Measurements from ENCODE around the gene CTNNA2.

DNA sequence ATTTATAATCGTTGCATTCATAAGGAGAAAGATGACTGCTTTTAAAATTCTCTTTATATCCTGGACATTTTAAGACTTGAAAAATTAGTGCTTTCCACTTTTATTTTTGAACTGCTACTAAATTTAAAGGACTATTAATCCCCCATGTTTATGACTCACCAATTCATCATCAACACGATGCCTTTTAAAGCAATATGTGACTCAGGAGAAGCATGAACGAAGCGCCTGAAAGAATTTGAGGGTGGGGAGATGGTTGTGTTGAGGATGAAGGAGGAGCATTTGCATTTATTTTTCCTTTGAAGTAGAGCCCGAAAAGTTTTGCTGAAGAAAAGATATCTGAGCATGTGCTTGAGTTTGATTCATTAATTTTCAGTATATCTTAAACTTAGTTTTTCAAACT, 983.9 kb downstream of the CTNNA2 start:
- TF ChIP-seq GLIS3 (CRISPR knock-in tag; IDR thresholded peaks at IDR 0.05) (no peak), TOX (CRISPR knock-in tag; IDR thresholded peaks at IDR 0.05; ENCODE audit: borderline replicate concordance) (no peak), ESRRG (CRISPR knock-in tag; IDR thresholded peaks at IDR 0.05) (no peak), TCF4 (CRISPR knock-in tag; IDR thresholded peaks at IDR 0.05; ENCODE audit: borderline replicate concordance) (no peak)
